ENCODE measurements around the gene C1QTNF2.
"Not testable (repeated sequence)": the region's sequence is repeated elsewhere in the genome, so short reads cannot be mapped to it uniquely, and the experiment has no call there.

C1QTNF2 gene

GRCh38 chr5:160340513-160340912 lies 29.9 kb downstream of the C1QTNF2 start:
- DNase-seq, result not testable (repeated sequence)

GRCh38 chr5:160339406-160340130 lies 30.9 kb downstream of the C1QTNF2 start:
- no peak for DNase-seq

- DNase-seq, result not testable (repeated sequence)
Observed at GRCh38 chr5:160334716-160335115, 35.7 kb downstream of the C1QTNF2 start.

GRCh38 chr5:160333721-160334120 lies 36.7 kb downstream of the C1QTNF2 start:
- no peak for DNase-seq

- no peak for DNase-seq
Observed at GRCh38 chr5:160330212-160330611, 40.2 kb downstream of the C1QTNF2 start.

GRCh38 chr5:160327818-160328217 lies 42.6 kb downstream of the C1QTNF2 start:
- DNase-seq, result no peak

GRCh38 chr5:160326981-160327380 lies 43.4 kb downstream of the C1QTNF2 start:
- no peak for DNase-seq

- no peak for DNase-seq
Observed at GRCh38 chr5:160325716-160326115, 44.7 kb downstream of the C1QTNF2 start.

GRCh38 chr5:160324886-160325285 lies 45.5 kb downstream of the C1QTNF2 start:
- DNase-seq, result no peak

GRCh38 chr5:160318409-160318808 lies 52.0 kb downstream of the C1QTNF2 start:
- no peak for DNase-seq

- no peak for DNase-seq
Observed at GRCh38 chr5:160317434-160317833, 53.0 kb downstream of the C1QTNF2 start.

GRCh38 chr5:160315968-160316367 lies 54.5 kb downstream of the C1QTNF2 start:
- no peak for DNase-seq

GRCh38 chr5:160312960-160313727 lies 57.3 kb downstream of the C1QTNF2 start:
- DNase-seq, result no peak

- no peak for DNase-seq
Observed at GRCh38 chr5:160312134-160312959, 58.1 kb downstream of the C1QTNF2 start, which contains the start of gene CCNJL. CCNJL (minus strand) TSS chr5:160312564; CDS start chr5:160311923, 641 bp downstream.

- DNase-seq, result no peak
Observed at GRCh38 chr5:160311491-160312133, 58.8 kb downstream of the C1QTNF2 start.

- no peak for DNase-seq
Observed at GRCh38 chr5:160310552-160311295, 59.7 kb downstream of the C1QTNF2 start.

- DNase-seq, result no peak
Observed at GRCh38 chr5:160310140-160310539, 60.3 kb downstream of the C1QTNF2 start.

GRCh38 chr5:160306696-160307095 lies 63.7 kb downstream of the C1QTNF2 start:
- no peak for DNase-seq

- DNase-seq, result no peak
Observed at GRCh38 chr5:160305319-160305718, 65.1 kb downstream of the C1QTNF2 start.

GRCh38 chr5:160303690-160304089 lies 66.7 kb downstream of the C1QTNF2 start:
- DNase-seq, result no peak

GRCh38 chr5:160298189-160298588 lies 72.2 kb downstream of the C1QTNF2 start:
- no peak for DNase-seq

- no peak for DNase-seq
Observed at GRCh38 chr5:160297776-160298175, 72.7 kb downstream of the C1QTNF2 start.
